GM12891 (cell line): ENCODE data around the gene POLN.

Experiments used
- POLR2A ChIP-seq: IDR thresholded peaks from 2 replicates; pipeline ENCODE4 v1.6.1; 2011; ENCODE audit warnings: low read depth, low read length, control low read depth
- POLR2AphosphoS5 ChIP-seq: IDR thresholded peaks from 2 replicates; pipeline ENCODE4 v1.6.1; 2011; ENCODE audit warnings: low read depth, low read length, control low read depth

- TF ChIP-seq POLR2A: no peak
- TF ChIP-seq POLR2AphosphoS5: no peak
These were observed 28.6 kb upstream of the POLN start for GRCh38 chr4:2270341-2271165.
